ENCODE measurements around the gene L3HYPDH. TPM values are rescaled to one million over a fixed set of nuclear protein-coding genes. Genes with fewer than 3 reads are reported as not detected.

The L3HYPDH gene
- 21.6 to 37.5 TPM (median 28.9 TPM) in 3 replicates for polyA plus RNA-seq
- polyA plus RNA-seq (2011; ENCODE audit: low read depth) = 18.1 TPM
- polyA plus RNA-seq (2011; cell fraction: cytosol; rRNA removed) = 9.7 and 13.3 TPM in 2 replicates
- 66.4 and 104 TPM in 2 replicates for polyA plus RNA-seq (2011; cell fraction: nucleus; rRNA removed)
- polyA plus RNA-seq (2012; ENCODE audit: low replicate concordance) = 13.3 and 15.1 TPM in 2 replicates
- polyA minus RNA-seq = 4.7 to 37.6 TPM (median 16.3 TPM) in 3 replicates
- 9.4 TPM for polyA minus RNA-seq (2011; cell fraction: cytosol; rRNA and poly(A)+ RNA removed)
- 42.8 and 59.3 TPM in 2 replicates for polyA minus RNA-seq (2011; cell fraction: nucleus; rRNA and poly(A)+ RNA removed)

GRCh38 chr14:59483819-59484638, at the start of gene L3HYPDH, which contains the start of gene JKAMP:
L3HYPDH (minus strand) TSS chr14:59484408; CDS start chr14:59484316, 92 bp downstream.
JKAMP (plus strand) TSS chr14:59484517; CDS start chr14:59484590, 73 bp downstream.
- peak within 1 kb of the TSS; percentile 93 for H2AFZ ChIP-seq (ENCODE audit: control insufficient read depth, low read length)
- FAIRE-seq = peak; percentile 53
- H3K9me1 ChIP-seq (ENCODE audit: control insufficient read depth, extremely low read depth, insufficient read depth, low read length) = peaks cover 2% of the 10 kb centered on the region
- H3K4me3 ChIP-seq (ENCODE audit: control insufficient read depth in 2 of 3, extremely low read depth in 1 of 3, insufficient read depth in 2 of 3, low read depth in 1 of 3, low read length in 3 of 3) = peak within 1 kb of the TSS; percentile 81 to 95 (median 92)
- TF ChIP-seq EZH2 (IDR thresholded peaks at IDR 0.05; ENCODE audit: low read length) = no peak
- TF ChIP-seq CTCF (optimal IDR thresholded peaks at IDR 0.05 in 1 of 3, IDR thresholded peaks at IDR 0.05 in 1 of 3, conservative IDR thresholded peaks at IDR 0.05 in 1 of 3; ENCODE audit: extremely low read depth in 1 of 3, insufficient read depth in 2 of 3, low read length in 3 of 3) = peak in 2 of 3 experiments; percentile 34 to 45
- H3K4me2 ChIP-seq (ENCODE audit: control insufficient read depth, extremely low read depth, insufficient read depth, low read depth, low read length) = peak within 1 kb of the TSS; percentile 94
- peaks cover 0 to 10% of the 10 kb centered on the region in 2 experiments for H3K36me3 ChIP-seq (ENCODE audit: control insufficient read depth in 2 of 2, extremely low read depth in 1 of 2, insufficient read depth in 2 of 2, low read length in 2 of 2)
- no peaks in the 10 kb centered on the region for H3K27me3 ChIP-seq (ENCODE audit: control insufficient read depth, extremely low read depth, insufficient read depth, low read length)
- H3K4me1 ChIP-seq (ENCODE audit: control insufficient read depth, extremely low read depth, insufficient read depth, low read length) = peaks cover 19% of the 10 kb centered on the region
- H3K27ac ChIP-seq (ENCODE audit: control insufficient read depth, insufficient read depth, low read length) = peak within 1 kb of the TSS; percentile 96
- DNase-seq (ENCODE audit: low read depth, low spot score) = peak; percentile 76
- peak within 1 kb of the TSS; percentile 79 for H3K9ac ChIP-seq (ENCODE audit: control insufficient read depth, extremely low read depth, insufficient read depth, low read length)
- H4K20me1 ChIP-seq (ENCODE audit: control insufficient read depth, extremely low read depth, insufficient read depth, low read length) = no peaks in the 10 kb centered on the region
- dilution Hi-C loops (cut with MboI; ENCODE audit: extremely low pct_ligation_motif_present, low sequenced_read_pairs) = no loop called here
- H3K9me3 ChIP-seq (ENCODE audit: control insufficient read depth, low read depth, low read length) = no peaks in the 10 kb centered on the region
- H3K79me2 ChIP-seq (ENCODE audit: control insufficient read depth, insufficient read depth, low read length) = peaks cover 50% of the 10 kb centered on the region

- TF ChIP-seq EZH2 (IDR thresholded peaks at IDR 0.05; ENCODE audit: low read length) = no peak
- TF ChIP-seq CTCF (optimal IDR thresholded peaks at IDR 0.05 in 1 of 3, IDR thresholded peaks at IDR 0.05 in 1 of 3, conservative IDR thresholded peaks at IDR 0.05 in 1 of 3; ENCODE audit: extremely low read depth in 1 of 3, insufficient read depth in 2 of 3, low read length in 3 of 3) = no peak
- Histone ChIP-seq H2AFZ (ENCODE audit: control insufficient read depth, low read length) (no peak overlapping the region), H4K20me1 (ENCODE audit: control insufficient read depth, extremely low read depth, insufficient read depth, low read length) (no peaks in the 10 kb centered on the region), H3K27ac (ENCODE audit: control insufficient read depth, insufficient read depth, low read length) (no peak overlapping the region), H3K79me2 (ENCODE audit: control insufficient read depth, insufficient read depth, low read length) (no peaks in the 10 kb centered on the region), H3K9me1 (ENCODE audit: control insufficient read depth, extremely low read depth, insufficient read depth, low read length) (no peaks in the 10 kb centered on the region), H3K9me3 (ENCODE audit: control insufficient read depth, low read depth, low read length) (no peaks in the 10 kb centered on the region), H3K4me2 (ENCODE audit: control insufficient read depth, extremely low read depth, insufficient read depth, low read depth, low read length) (no peak overlapping the region), H3K36me3 (ENCODE audit: control insufficient read depth in 2 of 2, extremely low read depth in 1 of 2, insufficient read depth in 2 of 2, low read length in 2 of 2) (no peaks in the 10 kb centered on the region), H3K4me3 (ENCODE audit: control insufficient read depth in 2 of 3, extremely low read depth in 1 of 3, insufficient read depth in 2 of 3, low read depth in 1 of 3, low read length in 3 of 3) (no peak overlapping the region), H3K4me1 (ENCODE audit: control insufficient read depth, extremely low read depth, insufficient read depth, low read length) (no peaks in the 10 kb centered on the region), H3K9ac (ENCODE audit: control insufficient read depth, extremely low read depth, insufficient read depth, low read length) (no peak overlapping the region), H3K27me3 (ENCODE audit: control insufficient read depth, extremely low read depth, insufficient read depth, low read length) (no peaks in the 10 kb centered on the region)
- DNase-seq (ENCODE audit: low read depth, low spot score) (no peak), FAIRE-seq (no peak)
- dilution Hi-C loops (cut with MboI; ENCODE audit: extremely low pct_ligation_motif_present, low sequenced_read_pairs) = no loop called here
Measured at GRCh38 chr14:59532419-59532818, 48.2 kb upstream of the L3HYPDH start.

All from keratinocyte (primary cell).